ENCODE results near the gene CHRD.
A peak's percentile ranks its signal among the peaks of the same experiment; 100 is the strongest.

Gene CHRD

GRCh38 chr3:184379358-184380184 is at the start of gene CHRD:
Gene CHRD, plus strand, starts transcription at chr3:184380054. Its CDS starts 265 bp downstream, at chr3:184380319.
- Histone ChIP-seq H3K27me3 (ENCODE audit: insufficient read depth, low read depth, severe bottlenecking) (no peaks in the 10 kb centered on the region), H3K36me3 (peaks cover 21% of the 10 kb centered on the region), H3K9me3 (ENCODE audit: severe bottlenecking) (no peaks in the 10 kb centered on the region), H3K4me3 (ENCODE audit: low read depth, low read length) (peak within 1 kb of the TSS; percentile 48), H3K27ac (peak within 1 kb of the TSS; percentile 81)
- peak; percentile 36 for DNase-seq
- TF ChIP-seq CTCF (IDR thresholded peaks at IDR 0.05; ENCODE audit: low read depth, low read length) = no peak

- DNase-seq = no peak
- Histone ChIP-seq H3K27ac (no peak overlapping the region), H3K9me3 (ENCODE audit: severe bottlenecking) (no peaks in the 10 kb centered on the region), H3K36me3 (peaks cover 80% of the 10 kb centered on the region), H3K27me3 (ENCODE audit: insufficient read depth, low read depth, severe bottlenecking) (no peaks in the 10 kb centered on the region), H3K4me3 (ENCODE audit: low read depth, low read length) (no peak overlapping the region)
- no peak for TF ChIP-seq CTCF (IDR thresholded peaks at IDR 0.05; ENCODE audit: low read depth, low read length)
Observed at GRCh38 chr3:184332370-184333090, 47.3 kb upstream of the CHRD start.

GRCh38 chr3:184333190-184333589 is 46.7 kb upstream of the CHRD start:
- Histone ChIP-seq H3K4me3 (ENCODE audit: low read depth, low read length) (no peak overlapping the region), H3K27me3 (ENCODE audit: insufficient read depth, low read depth, severe bottlenecking) (no peaks in the 10 kb centered on the region), H3K36me3 (peaks cover 74% of the 10 kb centered on the region), H3K9me3 (ENCODE audit: severe bottlenecking) (no peaks in the 10 kb centered on the region), H3K27ac (no peak overlapping the region)
- DNase-seq = no peak
- no peak for TF ChIP-seq CTCF (IDR thresholded peaks at IDR 0.05; ENCODE audit: low read depth, low read length)

GRCh38 chr3:184333700-184334099 is 46.2 kb upstream of the CHRD start:
- no peak for DNase-seq
- H3K27ac ChIP-seq = no peak overlapping the region

GRCh38 chr3:184334470-184335158 is 45.2 kb upstream of the CHRD start:
- H3K4me3 ChIP-seq (ENCODE audit: low read depth, low read length) = no peak overlapping the region
- TF ChIP-seq CTCF (IDR thresholded peaks at IDR 0.05; ENCODE audit: low read depth, low read length) = no peak
- peak overlapping the region; percentile 93 for H3K27ac ChIP-seq
- peaks cover 60% of the 10 kb centered on the region for H3K36me3 ChIP-seq
- no peaks in the 10 kb centered on the region for H3K9me3 ChIP-seq (ENCODE audit: severe bottlenecking)
- DNase-seq = no peak
- no peaks in the 10 kb centered on the region for H3K27me3 ChIP-seq (ENCODE audit: insufficient read depth, low read depth, severe bottlenecking)

More at GRCh38 chr3:184333700-184334099, 46.2 kb upstream of the CHRD start:
- no peaks in the 10 kb centered on the region for H3K27me3 ChIP-seq (ENCODE audit: insufficient read depth, low read depth, severe bottlenecking)
- no peak for TF ChIP-seq CTCF (IDR thresholded peaks at IDR 0.05; ENCODE audit: low read depth, low read length)
- peaks cover 70% of the 10 kb centered on the region for H3K36me3 ChIP-seq
- no peak overlapping the region for H3K4me3 ChIP-seq (ENCODE audit: low read depth, low read length)
- H3K9me3 ChIP-seq (ENCODE audit: severe bottlenecking) = no peaks in the 10 kb centered on the region
